OCI-LY3 (cell line): ENCODE measurements around the gene BSPRY.

Experiments
- CTCF ChIP-seq: fragments of 200-600, 300-600 bp; sonication (generic); IDR thresholded peaks from 2 replicates; pipeline ENCODE4 v1.5.1; 2014; ENCODE audit warnings: antibody characterized with exemption, low read length, low read depth
- EZH2phosphoT487 ChIP-seq: fragments of 200-600 bp; shearing (Covaris generic); IDR thresholded peaks from 2 replicates; pipeline ENCODE4 v1.6.1; 2018; ENCODE audit warnings: antibody characterized with exemption, mixed run types, low read depth

GRCh38 chr9:113302792-113303418, 46.4 kb upstream of the BSPRY start, which contains the start of gene RNF183:
- TF ChIP-seq CTCF, result no peak
- no peak for TF ChIP-seq EZH2phosphoT487
